22Rv1 (cell line): Measurements from ENCODE around the gene PRLH.

Source experiments
- ZFX ChIP-seq: fragments of 450-650 bp; IDR thresholded peaks from 2 replicates; pipeline ENCODE4 v1.6.1; 2017; ENCODE audit warnings: antibody characterized with exemption, borderline replicate concordance
- TF ChIP-seq, protein P1 (sequence below): fragments of 450-650 bp; IDR thresholded peaks from 2 replicates; pipeline ENCODE4 v1.5.1; 2017; ENCODE audit warnings: mild to moderate bottlenecking

DNA sequence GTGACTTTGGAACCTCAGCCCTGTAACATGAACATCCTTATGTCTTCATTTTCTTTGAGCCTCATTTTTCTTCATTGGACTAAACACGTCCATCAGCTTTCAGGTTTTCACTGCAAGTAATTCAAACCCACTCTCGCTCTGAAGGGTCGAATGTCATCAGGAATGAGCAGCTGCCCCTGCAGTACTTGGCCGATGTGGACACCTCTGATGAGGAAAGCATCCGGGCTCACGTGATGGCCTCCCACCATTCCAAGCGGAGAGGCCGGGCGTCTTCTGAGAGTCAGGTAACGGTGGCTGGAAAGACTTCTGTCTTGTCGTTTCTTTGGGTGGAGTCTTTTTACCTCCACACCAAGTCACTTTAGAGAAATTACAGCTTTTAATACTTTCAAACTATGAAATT lies 39.1 kb upstream of the PRLH start:
- TF ChIP-seq, protein P1, sequence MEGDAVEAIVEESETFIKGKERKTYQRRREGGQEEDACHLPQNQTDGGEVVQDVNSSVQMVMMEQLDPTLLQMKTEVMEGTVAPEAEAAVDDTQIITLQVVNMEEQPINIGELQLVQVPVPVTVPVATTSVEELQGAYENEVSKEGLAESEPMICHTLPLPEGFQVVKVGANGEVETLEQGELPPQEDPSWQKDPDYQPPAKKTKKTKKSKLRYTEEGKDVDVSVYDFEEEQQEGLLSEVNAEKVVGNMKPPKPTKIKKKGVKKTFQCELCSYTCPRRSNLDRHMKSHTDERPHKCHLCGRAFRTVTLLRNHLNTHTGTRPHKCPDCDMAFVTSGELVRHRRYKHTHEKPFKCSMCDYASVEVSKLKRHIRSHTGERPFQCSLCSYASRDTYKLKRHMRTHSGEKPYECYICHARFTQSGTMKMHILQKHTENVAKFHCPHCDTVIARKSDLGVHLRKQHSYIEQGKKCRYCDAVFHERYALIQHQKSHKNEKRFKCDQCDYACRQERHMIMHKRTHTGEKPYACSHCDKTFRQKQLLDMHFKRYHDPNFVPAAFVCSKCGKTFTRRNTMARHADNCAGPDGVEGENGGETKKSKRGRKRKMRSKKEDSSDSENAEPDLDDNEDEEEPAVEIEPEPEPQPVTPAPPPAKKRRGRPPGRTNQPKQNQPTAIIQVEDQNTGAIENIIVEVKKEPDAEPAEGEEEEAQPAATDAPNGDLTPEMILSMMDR: no peak
- no peak for TF ChIP-seq ZFX
